Osteoblast (primary cell): ENCODE measurements around the gene SEZ6L2. TPM values are rescaled to one million over a fixed set of nuclear protein-coding genes. Genes with fewer than 3 reads are reported as not detected.

ENCODE experiments used
- DNase-seq: peaks from one replicate; pipeline ENCODE4 v3.0.0; 2011; ENCODE audit warnings: low spot score, mixed read lengths; ENCODE audit not compliant: insufficient read length; ENCODE audit errors: missing footprints
- H2AFZ ChIP-seq: 2 replicates; pipeline ENCODE4 v1.6.0; 2011; ENCODE audit warnings: mild to moderate bottlenecking, low read length
- H3K27ac ChIP-seq: 2 replicates; pipeline ENCODE4 v1.5.1; 2011; ENCODE audit warnings: mild to moderate bottlenecking, low read depth, low read length, moderate library complexity
- H3K27me3 ChIP-seq: 2 replicates; pipeline ENCODE4 v1.6.0; 2012; ENCODE audit warnings: mild to moderate bottlenecking, control low read depth, inconsistent platforms, low read length, moderate library complexity; ENCODE audit not compliant: insufficient read depth
- H3K36me3 ChIP-seq: 2 replicates; pipeline ENCODE4 v1.5.1; 2011; ENCODE audit warnings: mild to moderate bottlenecking, low read length, control low read depth, moderate library complexity; ENCODE audit not compliant: insufficient read depth
- H3K4me1 ChIP-seq: 2 replicates; pipeline ENCODE4 v1.5.1; 2011; ENCODE audit warnings: mild to moderate bottlenecking, low read length, control low read depth, moderate library complexity; ENCODE audit not compliant: insufficient read depth
- H3K4me2 ChIP-seq: 2 replicates; pipeline ENCODE4 v1.6.0; 2011; ENCODE audit warnings: mild to moderate bottlenecking, low read length; ENCODE audit not compliant: insufficient read depth
- H3K4me3 ChIP-seq: fragments of 200-600 bp; sonication (generic); 3 replicates; pipeline ENCODE4 v1.5.1; 2012; ENCODE audit warnings: mild to moderate bottlenecking, low read length, inconsistent platforms; ENCODE audit not compliant: insufficient read depth
- H3K79me2 ChIP-seq: 2 replicates; pipeline ENCODE4 v1.6.0; 2012; ENCODE audit warnings: mild to moderate bottlenecking, low read length, control low read depth, inconsistent platforms; ENCODE audit not compliant: insufficient read depth
- H3K9me3 ChIP-seq: 2 replicates; pipeline ENCODE4 v1.5.1; 2011; ENCODE audit warnings: low read depth, low read length, control low read depth
- H4K20me1 ChIP-seq: 2 replicates; pipeline ENCODE4 v1.6.0; 2012; ENCODE audit warnings: mild to moderate bottlenecking, low read length, control low read depth; ENCODE audit not compliant: insufficient read depth
- total RNA-seq: library from RNA; depleted of rRNA; stranded (reverse); fragments of >200 nt; gene quantifications from 2 replicates; pipeline ENCODE4 v1.2.3, GENCODE V29; 2012
- TF ChIP-seq, protein P1 (sequence below): IDR thresholded peaks from 2 replicates; pipeline ENCODE4 v1.5.1; 2011; ENCODE audit warnings: mild to moderate bottlenecking, low read depth, low read length, moderate library complexity; ENCODE audit errors: extremely low read depth

Gene SEZ6L2
- total RNA-seq, 1 donor = 2.9 TPM

DNA sequence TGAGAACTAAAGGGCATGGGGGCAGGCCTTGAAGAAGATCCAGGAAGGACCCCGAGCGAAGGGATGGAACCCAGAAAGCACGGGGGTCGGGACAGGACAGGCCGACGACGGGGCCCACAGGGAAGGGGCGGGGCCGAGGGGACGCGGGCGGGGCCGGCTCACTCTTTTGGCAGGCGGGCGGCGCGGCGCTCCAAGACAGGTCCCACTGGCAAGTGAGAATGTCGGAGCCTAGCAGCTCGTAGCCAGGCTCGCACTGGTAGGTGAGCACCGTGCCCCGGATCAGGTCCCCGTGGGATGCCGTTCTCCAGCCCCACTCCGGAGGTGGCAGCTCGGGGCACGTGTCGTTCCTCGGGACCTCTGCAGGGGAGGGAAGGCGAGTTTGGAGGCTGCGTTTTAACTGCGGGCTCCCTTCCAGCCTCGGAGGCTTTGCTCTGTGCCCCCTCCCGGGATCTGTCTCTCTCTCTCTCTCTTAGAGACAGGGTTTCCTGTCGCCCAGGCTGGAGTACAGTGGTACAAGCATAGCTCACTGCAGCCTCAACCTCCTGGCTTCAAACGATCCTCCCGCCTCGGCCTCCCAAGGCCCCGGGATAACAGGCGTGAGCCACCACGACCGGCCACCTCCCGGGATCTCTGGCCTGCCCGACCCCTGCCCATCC is 22.6 kb downstream of the SEZ6L2 start:
- Histone ChIP-seq H3K36me3 (no peaks in the 10 kb centered on the region), H3K4me2 (peak overlapping the region; percentile 67), H3K9me3 (no peaks in the 10 kb centered on the region), H3K27ac (no peak overlapping the region), H3K27me3 (peaks cover 28% of the 10 kb centered on the region), H2AFZ (peak overlapping the region; percentile 59), H3K79me2 (no peaks in the 10 kb centered on the region), H4K20me1 (no peaks in the 10 kb centered on the region), H3K4me1 (no peaks in the 10 kb centered on the region), H3K4me3 (peak overlapping the region; percentile 43)
- DNase-seq = peak; percentile 86
- TF ChIP-seq, protein P1, sequence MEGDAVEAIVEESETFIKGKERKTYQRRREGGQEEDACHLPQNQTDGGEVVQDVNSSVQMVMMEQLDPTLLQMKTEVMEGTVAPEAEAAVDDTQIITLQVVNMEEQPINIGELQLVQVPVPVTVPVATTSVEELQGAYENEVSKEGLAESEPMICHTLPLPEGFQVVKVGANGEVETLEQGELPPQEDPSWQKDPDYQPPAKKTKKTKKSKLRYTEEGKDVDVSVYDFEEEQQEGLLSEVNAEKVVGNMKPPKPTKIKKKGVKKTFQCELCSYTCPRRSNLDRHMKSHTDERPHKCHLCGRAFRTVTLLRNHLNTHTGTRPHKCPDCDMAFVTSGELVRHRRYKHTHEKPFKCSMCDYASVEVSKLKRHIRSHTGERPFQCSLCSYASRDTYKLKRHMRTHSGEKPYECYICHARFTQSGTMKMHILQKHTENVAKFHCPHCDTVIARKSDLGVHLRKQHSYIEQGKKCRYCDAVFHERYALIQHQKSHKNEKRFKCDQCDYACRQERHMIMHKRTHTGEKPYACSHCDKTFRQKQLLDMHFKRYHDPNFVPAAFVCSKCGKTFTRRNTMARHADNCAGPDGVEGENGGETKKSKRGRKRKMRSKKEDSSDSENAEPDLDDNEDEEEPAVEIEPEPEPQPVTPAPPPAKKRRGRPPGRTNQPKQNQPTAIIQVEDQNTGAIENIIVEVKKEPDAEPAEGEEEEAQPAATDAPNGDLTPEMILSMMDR = no peak

GRCh38 chr16:29876217-29876593 is 23.1 kb downstream of the SEZ6L2 start:
- no peaks in the 10 kb centered on the region for H3K9me3 ChIP-seq
- no peak overlapping the region for H2AFZ ChIP-seq
- no peaks in the 10 kb centered on the region for H3K4me1 ChIP-seq
- H4K20me1 ChIP-seq = no peaks in the 10 kb centered on the region
- TF ChIP-seq, protein P1 = no peak
- peak overlapping the region; percentile 67 for H3K4me2 ChIP-seq
- no peak overlapping the region for H3K27ac ChIP-seq
- H3K36me3 ChIP-seq = no peaks in the 10 kb centered on the region
- H3K4me3 ChIP-seq = peak overlapping the region; percentile 43
- H3K79me2 ChIP-seq = no peaks in the 10 kb centered on the region
- peak; percentile 67 for DNase-seq
- H3K27me3 ChIP-seq = peaks cover 28% of the 10 kb centered on the region

GRCh38 chr16:29875206-29875605 is 24.1 kb downstream of the SEZ6L2 start:
- TF ChIP-seq, protein P1 = no peak
- Histone ChIP-seq H3K4me3 (no peak overlapping the region), H3K36me3 (no peaks in the 10 kb centered on the region), H3K4me1 (no peaks in the 10 kb centered on the region), H3K79me2 (no peaks in the 10 kb centered on the region), H4K20me1 (no peaks in the 10 kb centered on the region), H3K4me2 (no peak overlapping the region), H2AFZ (no peak overlapping the region), H3K27me3 (peaks cover 28% of the 10 kb centered on the region), H3K9me3 (no peaks in the 10 kb centered on the region), H3K27ac (no peak overlapping the region)
- peak; percentile 43 for DNase-seq

- H3K27me3 ChIP-seq = peaks cover 28% of the 10 kb centered on the region
- H3K79me2 ChIP-seq = no peaks in the 10 kb centered on the region
- TF ChIP-seq, protein P1 = no peak
- no peaks in the 10 kb centered on the region for H3K9me3 ChIP-seq
- H3K36me3 ChIP-seq = no peaks in the 10 kb centered on the region
- DNase-seq = peak; percentile 29
- H3K4me3 ChIP-seq = no peak overlapping the region
- no peak overlapping the region for H3K27ac ChIP-seq
- no peak overlapping the region for H3K4me2 ChIP-seq
- H3K4me1 ChIP-seq = no peaks in the 10 kb centered on the region
- H4K20me1 ChIP-seq = no peaks in the 10 kb centered on the region
- no peak overlapping the region for H2AFZ ChIP-seq
These were observed 26.0 kb downstream of the SEZ6L2 start for GRCh38 chr16:29873319-29873718.
